GM18909 (cell line): ENCODE data around the gene TEDC2.
A peak's percentile ranks its signal among the peaks of the same experiment; 100 is the strongest.
"Not testable (repeated sequence)": the region's sequence is repeated elsewhere in the genome, so short reads cannot be mapped to it uniquely, and the experiment has no call there.

ENCODE experiments used
- ATAC-seq: cut with Tn5 transposase; IDR thresholded peaks from one replicate; pipeline ENCODE4 v1.9.1; 2021; ENCODE audit warnings: mild to moderate bottlenecking; ENCODE audit not compliant: unreplicated experiment, poor library complexity

Gene TEDC2

GRCh38 chr16:2474877-2475412 is 15.0 kb downstream of the TEDC2 start, which contains the start of gene TBC1D24:
Gene TBC1D24 (plus strand): TSS chr16:2475127. CDS start chr16:2496149, 21,022 bp downstream.
- ATAC-seq, result peak; percentile 57

- ATAC-seq, result peak; percentile 4
Measured at GRCh38 chr16:2475413-2476344, 15.8 kb downstream of the TEDC2 start.

- ATAC-seq, result no peak
Measured at GRCh38 chr16:2476345-2476720, 16.4 kb downstream of the TEDC2 start.

- no peak for ATAC-seq
Measured at GRCh38 chr16:2476741-2477140, 16.8 kb downstream of the TEDC2 start.

GRCh38 chr16:2477327-2477726 is 17.4 kb downstream of the TEDC2 start:
- ATAC-seq, result no peak

GRCh38 chr16:2478279-2478678 is 18.4 kb downstream of the TEDC2 start:
- no peak for ATAC-seq

DNA sequence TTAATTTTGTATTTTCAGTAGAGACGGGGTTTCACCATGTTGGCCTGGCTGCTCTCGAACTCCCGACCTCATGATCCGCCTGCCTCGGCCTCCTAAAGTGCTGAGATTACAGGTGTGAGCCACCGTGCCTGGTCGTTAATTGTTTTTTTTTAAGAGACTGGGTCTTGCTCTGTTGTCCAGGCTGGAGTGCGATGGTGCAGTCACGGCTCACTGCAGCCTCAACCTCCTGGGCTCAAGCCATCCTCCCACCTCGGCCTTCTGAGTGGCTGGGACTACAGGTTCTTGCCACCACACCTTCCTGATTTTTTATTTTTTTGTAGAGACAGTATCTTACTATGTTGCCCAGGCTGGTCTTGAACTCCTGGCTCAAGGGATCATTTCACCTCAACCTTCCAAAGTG is 20.1 kb downstream of the TEDC2 start:
- not testable (repeated sequence) for ATAC-seq

- no peak for ATAC-seq
Measured at GRCh38 chr16:2480948-2481347, 21.0 kb downstream of the TEDC2 start.

GRCh38 chr16:2481676-2482075 is 21.8 kb downstream of the TEDC2 start:
- ATAC-seq, result no peak

- no peak for ATAC-seq
Measured at GRCh38 chr16:2482249-2482648, 22.3 kb downstream of the TEDC2 start.

GRCh38 chr16:2482708-2483534 is 23.0 kb downstream of the TEDC2 start:
- ATAC-seq, result no peak

DNA sequence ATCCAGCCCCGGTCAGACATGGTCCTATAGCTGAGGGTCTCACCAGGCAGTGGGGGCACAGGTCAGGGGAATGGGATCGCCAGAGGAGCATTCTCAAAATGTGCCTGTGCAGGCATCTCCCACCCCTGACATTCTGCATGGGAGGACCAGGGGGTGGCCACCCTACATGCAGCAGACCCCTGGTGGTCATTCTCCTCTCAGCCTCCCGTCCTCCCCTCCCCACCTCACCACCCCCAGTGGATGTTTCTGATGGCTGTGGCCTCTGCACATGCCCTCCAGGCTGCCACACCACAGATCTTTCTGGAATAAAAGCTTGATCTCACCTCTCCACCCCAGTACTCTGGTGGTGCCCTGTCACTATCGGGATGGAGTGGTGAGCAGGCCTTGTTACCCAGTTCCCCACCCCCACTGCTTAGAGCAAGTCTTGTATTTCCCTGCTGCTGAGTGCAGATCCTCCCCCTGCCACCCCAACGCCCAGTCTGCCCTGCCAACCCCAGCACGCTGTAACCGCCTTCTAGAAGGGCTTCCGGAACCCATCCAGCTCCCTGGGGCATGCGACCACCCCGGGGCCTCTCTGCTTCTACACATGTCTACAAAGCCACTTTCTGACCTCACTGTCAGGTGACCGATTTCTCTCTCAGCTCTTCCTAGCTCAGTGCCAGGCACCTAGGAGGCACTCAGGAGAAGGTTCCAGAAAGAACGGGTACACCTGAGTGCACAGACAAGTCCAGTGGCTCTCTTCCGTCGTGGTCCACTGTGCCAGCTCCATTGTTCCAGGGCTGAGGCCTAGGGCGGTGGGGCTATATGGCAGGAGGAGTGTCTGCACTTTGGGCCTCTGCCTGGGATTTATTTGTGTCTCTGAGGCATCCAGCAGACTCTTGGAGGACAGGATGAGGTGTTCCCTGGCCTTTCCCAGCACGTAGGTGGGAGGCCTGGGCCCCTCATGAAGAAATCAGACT is 24.3 kb downstream of the TEDC2 start:
- ATAC-seq, result no peak

- ATAC-seq, result no peak
Measured at GRCh38 chr16:2484898-2485508, 25.1 kb downstream of the TEDC2 start.

GRCh38 chr16:2485811-2486507 is 26.1 kb downstream of the TEDC2 start:
- ATAC-seq, result no peak

DNA sequence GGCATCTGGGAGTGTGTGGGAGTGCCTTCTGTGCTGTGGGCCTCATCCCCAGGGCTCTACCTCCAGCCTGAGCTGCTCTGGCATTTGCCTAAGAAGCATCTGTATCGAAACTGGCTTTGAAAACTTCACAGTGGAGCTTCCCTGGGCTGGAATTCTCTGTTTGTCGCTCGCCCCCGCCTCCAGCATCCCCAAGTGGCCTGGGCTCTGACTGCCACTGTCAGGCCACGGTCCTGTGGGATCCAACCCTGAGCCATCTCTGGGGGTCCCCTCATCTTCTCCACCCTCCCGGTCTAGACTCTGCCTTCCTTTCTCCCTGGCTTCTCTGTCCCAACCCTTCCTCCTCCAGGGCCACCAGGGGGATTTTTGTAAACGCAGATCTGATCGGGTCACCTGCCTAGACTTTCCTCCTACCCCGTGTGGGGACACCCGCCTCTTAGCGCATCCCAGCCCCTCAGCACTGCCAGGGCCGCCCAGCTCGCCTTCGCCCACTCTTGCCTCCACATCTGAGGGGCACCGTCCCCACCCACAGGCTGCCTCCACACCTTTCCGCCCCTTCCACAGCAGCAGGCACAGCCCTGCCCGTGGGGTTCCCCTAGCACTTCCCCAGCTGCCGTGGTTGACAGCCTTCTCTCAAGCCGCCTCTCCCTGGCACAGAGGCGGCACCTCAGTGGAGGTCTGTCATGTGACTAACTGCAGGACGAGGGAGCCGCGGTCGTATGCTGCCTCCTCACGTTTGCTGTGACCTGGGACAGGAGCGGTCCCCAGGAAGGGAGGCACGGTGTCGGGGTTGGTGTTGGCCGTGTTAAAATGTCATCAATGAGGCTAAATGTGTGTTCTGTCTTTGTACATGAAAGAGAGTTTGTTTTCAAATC is 27.0 kb downstream of the TEDC2 start:
- ATAC-seq, result peak; percentile 73

- ATAC-seq, result no peak
Measured at GRCh38 chr16:2487517-2487842, 27.6 kb downstream of the TEDC2 start.

- ATAC-seq, result no peak
Measured at GRCh38 chr16:2487903-2488531, 28.1 kb downstream of the TEDC2 start.

DNA sequence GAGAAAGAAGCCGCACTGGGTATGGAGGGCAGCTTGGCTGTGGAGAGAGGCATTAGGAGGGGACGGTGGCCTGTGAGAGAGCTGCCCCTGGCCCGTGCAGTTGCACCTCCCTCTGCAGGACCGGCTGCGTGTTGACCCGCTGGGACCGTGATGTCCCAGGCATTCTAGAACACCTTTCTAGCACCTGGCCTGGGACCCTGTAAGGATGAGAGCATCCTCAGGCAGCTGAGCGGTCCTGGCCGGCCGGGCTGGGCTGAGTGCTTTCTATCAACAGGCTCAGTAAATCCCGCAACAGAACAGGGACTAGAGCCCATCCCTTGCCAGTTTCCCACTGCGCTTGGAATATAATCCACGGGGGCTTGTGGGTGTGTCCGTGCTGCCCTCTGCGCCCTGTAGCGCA is 29.7 kb downstream of the TEDC2 start:
- no peak for ATAC-seq
